Ramos (cell line): ENCODE data around the gene PPP1R27.

ENCODE experiments used
- in situ Hi-C: fragments of 300-500 bp; cut with MboI; formaldehyde crosslinking; loops from one replicate; pipeline ENCODE4 v1.14.3; 2022; ENCODE audit warnings: low sequenced_read_pairs; ENCODE audit not compliant: unreplicated experiment

PPP1R27 gene

DNA sequence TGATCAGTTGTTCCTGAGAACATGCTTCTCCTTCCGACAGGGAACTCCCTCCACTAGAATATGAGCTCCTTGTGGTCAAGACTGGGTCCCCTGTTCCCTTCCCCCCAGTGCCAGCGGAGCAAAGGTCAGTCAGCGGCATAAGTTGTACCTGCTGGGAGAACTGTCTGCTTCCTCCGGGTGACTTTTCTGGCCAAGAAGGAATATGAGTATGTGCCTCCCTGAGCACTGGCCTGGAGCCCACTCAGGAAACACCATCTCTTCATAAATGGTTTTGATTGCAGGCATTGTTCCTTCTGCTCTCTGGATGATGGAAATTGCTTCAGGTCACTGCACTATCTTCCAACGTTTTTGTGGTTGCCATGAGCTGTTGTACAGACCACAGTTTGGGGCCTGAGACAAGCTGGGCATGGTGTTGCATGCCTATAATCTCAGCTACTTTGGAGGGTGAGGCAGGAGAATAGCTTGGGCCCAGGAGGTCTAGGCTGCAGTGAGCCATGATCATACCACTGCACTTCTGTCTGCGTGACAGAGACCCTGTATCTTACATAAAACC, 28.3 kb upstream of the PPP1R27 start:
- in situ Hi-C loops = no loop called here

DNA sequence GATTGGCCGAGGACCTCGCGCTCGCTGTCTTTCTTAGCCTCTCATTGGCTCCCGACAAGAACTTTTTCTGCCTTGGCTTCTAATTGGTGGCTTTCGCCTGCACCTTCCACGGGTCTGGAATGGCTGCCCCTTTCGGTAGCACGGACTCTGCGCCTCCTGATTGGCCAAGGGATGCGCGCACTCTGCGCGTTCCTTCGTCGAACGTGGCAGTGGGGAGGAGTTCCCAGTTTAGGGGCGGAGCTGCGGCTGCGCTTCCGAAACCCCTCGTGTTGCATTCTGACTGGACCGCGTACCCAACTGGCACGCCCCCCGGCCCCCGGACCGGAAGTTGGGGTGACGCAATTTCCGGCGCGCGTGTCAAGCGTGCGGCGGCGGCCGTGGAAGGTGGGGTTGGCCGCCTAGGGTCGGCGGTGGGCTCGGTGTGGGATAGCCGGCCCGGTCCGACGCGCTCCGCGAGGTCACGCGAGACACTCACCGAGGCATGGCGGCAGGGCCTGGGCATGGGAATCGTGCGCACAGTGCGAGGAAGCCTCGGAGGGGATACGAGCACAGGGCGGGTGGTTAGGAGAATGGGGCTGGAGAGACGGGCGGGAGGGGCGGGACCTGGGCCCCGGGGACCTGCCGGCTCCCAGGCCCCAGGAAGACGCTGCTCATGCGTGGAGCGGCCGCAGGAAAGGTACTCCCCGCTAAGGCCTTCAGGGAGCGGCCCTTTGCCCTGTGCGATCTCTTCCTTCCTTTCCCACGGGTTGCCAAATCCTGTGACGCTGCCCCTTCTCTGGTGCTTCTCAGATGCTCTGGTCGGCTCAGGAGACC, 26.1 kb upstream of the PPP1R27 start:
- in situ Hi-C loops = no loop called here

DNA sequence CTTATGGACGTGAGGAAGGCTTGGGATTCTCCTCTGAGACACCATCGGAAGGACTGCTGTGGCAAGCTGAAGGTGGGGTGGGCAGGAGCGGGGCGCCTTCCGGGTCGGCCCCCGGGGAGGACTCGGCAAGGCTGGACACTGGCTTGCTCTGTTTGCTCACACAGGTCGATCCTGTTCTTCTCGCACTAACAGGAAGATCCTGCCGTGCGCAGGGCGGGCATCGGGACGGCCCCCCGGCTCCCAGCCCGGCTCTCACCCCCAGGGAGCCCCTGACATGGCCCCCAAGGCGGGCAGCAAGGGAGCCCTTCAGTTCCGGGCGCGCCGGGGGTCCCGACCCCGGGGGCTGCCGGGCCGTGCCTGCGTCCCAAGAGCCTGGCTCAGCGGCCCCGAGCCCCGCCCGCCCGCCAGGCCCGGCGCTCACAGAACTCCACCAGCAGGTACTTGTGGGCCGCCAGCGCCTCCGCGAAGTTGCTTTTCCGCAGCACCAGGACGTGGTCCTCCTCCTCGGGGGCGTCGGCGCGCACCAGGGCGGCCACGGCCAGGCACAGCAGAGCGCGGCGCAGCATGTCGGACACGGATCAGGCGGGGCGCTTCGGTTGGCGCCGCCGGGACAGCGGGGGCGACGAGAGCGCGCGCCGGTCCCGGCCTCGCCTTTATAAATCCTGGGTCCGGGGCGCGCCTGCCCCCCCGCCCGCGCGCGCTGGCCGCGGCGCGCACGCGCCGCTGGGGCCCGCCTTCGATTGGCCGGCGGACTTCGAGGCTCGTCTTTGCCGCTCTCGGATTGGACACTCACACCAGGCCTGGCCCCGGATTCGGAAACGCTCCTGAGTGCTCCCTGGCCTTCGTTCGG, 25.3 kb upstream of the PPP1R27 start, which contains the start of gene P4HB:
TSS of gene P4HB (minus strand) at position 630 of the 850 bp plus-strand sequence. CDS start at position 566, 64 bp downstream.
- in situ Hi-C loops = no loop called here

DNA sequence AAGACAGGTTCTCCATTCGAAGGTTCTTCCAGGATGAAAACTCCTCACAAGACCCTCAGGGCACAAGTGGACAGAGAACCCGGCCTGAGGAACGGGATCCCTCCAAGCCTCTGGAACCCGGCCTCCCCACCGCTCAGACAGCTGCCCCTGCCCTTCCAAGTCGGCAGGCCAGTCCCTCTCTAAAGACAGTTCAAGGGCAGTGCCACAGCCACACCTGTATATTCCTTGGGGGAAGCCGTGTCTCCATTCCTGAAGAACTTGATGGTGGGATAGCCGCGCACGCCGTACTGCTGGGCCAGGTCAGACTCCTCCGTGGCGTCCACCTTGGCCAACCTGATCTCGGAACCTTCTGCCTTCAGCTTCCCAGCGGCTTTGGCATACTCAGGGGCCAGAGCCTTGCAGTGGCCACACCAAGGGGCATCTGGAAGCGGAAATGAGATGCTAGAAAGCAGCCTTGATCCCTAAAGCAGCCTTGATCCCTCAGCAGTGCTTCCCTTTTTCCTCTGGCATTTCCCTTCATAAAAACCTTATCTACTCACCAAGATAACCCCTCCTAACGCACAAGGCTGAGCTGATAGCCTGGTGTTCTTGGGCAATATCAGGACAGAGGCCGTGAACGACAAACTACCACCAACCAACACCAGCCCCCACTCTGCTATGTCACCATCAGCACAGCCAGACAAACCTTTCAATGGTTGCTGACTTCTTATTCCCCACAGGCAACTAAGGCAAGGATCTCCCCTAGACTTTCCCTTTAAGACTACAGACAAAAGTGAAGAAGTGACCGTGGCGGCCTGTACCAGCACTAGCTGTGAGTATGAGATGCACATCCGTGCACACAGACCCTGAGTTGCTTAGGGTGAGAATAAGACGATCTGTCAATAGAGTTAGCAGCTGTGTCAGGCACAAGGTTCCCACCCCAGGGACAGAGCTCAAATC, 24.4 kb upstream of the PPP1R27 start:
- in situ Hi-C loops = no loop called here

DNA sequence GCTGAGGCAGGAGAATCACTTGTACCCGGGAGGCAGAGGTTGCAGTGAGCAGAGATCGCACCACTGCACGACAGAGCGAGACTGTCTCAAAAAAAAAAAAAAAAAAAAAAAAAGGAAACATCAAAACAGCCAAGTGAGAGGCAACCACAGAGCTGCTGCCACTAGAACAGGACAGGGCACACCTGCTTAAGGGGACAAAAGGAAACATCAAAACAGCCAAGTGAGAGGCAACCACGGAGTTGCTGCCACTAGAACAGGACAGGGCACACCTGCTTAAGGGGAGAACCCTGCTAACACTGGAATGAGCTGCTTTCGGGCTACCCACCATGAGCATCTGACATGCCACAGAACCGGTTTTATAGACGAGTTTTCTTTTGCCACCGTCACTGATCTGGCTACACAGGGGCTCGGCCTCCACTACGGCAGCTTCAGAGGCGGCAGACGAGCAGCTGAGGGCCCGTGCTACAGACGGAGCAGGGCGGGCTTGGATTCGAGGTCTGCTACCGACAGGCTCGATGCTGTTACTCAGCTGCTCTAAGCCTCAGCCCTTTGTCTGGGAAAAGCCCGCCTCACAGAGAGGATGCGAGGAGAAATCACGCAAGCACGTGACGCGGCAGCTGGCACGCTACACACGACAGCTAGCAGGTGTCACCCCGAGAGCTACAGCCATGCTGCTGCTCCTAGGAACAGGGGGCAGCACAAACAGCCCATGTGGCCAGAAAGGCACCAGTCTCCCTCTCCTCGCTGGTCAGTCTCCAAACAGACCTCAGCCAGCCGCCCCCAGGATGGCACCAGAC, 23.5 kb upstream of the PPP1R27 start:
- in situ Hi-C loops = no loop called here

DNA sequence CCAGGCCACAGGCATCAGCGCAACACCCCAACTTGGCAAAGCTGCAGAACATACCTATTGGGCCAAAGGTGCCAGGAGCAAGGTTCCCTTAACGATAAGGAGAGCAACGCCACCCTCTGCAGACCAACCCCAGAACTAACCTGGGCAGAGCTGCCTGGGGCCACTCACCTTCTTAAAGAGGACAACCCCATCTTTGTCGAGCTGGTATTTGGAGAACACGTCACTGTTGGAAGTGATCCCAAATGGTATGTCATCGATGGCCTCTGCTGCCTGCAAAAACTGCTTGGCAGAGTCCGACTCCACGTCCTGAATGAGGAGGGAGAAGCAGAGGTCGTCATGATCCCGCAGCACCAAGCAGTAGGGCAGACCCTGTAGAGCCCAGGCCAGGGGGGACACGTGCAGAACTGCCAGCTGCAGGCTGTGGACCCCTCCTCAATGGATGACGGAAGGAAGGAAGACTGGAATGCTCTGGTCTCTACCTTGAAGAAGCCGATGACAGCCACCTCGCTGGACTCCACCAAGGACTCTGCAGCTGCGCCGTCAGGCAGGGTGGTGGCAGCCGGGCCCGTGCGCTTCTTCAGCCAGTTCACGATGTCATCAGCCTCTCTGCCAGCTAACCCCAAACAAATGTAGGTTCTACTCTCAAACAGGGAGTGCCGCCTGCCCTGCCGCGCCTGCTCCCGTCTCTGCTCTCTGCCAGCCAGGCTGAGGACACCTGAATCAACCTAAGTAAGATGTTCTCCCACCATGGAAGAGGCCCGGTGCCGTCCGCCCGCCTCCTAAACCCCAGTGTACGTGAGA, 20.3 kb upstream of the PPP1R27 start:
- in situ Hi-C loops = no loop called here

DNA sequence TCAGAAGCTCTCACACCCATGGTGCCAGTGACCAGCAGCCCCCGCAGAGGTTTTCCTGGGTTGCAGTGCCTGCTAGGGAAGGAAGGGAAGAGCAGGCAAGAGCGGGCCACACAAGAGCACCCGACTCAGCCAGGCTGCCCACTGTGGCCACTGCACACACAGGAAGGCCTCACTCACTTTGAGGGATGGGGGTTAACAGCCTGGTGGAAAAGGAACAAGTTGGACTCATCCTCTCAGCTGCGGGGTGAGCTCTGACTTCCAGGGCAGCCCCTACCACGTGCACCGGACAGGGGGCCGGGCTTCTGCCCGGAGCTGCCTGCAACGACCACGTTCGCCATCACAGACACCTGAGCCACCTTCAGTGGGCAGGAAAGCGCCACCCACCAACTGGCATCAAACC, 17.4 kb upstream of the PPP1R27 start:
- in situ Hi-C loops = no loop called here

DNA sequence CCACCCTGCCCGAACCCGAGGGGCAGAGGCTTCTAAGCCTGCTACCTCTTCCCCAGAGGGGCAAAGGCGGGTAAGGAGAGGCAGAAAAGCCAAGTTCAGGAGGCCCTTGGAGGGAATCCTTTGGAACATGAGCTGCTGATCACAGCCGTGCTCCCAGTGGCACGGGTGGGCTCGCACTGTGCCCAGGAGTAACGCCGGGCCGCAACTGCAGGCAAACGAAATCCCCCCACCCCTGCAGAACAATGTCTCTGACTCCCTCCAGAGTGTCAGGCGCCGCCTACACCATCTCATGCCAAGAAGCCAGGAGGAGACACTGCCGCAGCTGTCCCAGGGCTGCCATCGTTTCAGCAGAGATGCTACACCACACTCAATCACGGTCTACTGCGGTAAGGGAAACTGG, 16.6 kb upstream of the PPP1R27 start:
- in situ Hi-C loops = no loop called here

DNA sequence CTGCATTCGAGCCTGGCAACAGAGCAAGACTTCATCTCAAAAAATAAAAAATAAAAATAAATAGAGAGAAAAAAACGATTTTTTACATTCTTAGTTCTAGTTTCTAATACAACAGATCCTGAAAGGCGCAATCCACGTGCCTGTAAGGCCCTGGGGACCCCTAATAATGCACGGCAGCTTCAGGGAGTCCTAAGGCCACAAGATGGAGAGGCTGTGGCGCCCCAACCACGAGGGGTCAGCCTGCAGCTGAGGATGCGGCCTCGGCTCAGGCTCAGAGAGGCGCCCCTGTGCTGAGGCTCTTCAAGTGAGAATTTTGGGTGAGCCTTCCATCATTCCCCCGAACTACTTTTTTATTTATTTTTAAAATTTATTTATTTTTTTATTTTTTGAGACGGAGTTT, 14.6 kb upstream of the PPP1R27 start:
- in situ Hi-C loops = no loop called here

DNA sequence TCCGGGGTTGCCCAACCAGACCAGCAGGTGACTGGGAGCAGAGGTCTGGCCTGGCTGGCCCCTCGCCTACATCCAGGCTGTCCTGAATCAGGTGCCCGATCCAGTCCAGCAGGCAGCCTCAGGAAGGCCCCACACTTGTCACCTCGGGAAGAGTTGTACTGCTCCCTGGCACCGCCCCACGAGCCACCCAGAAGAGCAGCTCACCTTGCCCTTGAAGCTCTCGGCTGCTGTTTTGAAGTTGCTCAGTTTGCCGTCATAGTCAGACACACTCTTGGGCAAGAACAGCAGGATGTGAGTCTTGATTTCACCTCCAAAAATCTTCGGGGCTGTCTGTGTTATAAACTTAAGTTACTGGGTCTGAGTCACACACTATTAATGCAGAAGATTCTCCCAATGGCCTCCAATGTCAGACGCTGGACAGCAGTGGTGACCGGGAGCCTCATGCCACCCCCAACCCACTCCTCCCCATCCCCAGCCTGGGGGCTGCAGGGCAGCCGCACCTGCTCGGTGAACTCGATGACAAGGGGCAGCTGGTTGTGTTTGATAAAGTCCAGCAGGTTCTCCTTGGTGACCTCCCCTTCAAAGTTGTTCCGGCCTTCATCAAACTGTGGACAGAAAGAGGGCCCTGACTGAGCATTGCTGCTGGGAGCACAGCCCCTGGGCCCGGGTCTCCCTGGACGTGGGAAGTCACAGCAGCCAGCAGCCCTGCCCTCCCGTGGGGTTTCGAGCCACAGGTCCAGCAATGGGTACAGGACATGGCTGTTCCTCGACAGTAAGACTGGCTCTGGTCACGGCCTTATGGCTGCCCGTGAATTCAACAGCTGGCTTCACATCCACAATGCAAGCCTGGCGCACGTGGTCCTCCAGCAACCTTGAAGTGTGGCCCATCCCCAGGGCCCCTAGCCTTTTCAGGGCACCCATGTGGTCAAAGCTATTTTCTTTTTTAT, 12.2 kb upstream of the PPP1R27 start:
- in situ Hi-C loops = no loop called here

DNA sequence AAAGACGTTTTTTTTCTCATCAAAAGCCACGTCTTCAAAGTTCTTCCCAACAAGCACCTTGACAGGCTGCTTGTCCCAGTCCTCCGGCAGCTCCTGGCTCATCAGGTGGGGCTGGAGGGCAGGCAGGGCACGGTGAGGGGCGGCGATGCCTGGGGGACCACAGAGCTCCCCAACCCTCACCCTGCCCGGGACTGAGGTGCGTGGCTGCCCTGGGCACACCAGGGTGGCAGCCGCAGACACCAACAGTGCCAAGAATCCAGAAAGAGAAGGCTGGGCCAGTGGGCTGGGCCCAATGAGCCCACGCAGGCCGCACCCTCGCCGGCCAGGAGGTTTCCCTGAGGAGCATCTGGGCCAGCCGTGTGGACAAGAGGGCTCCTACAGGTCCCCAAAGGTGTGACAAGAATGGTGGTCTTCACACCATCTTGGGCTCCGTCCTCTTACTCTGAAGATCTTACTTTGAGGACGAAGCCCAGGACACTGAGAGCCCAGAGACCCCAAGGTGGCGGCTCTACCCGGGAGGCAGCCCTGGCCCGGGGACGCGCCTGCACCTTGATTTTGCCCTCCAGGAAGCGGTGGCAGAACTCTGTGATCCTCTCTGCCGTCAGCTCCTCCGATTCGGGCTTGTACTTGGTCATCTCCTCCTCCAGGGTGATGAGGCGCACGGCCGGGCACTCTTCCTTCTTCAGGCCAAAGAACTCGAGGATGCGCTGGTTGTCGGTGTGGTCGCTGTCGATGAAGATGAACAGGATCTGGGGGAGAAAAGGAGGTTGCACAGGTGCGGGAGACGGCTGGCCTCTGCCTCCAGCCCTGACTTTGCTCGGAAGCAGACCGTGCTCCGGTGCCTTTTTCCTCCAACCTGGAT, 11.3 kb upstream of the PPP1R27 start:
- in situ Hi-C loops = no loop called here

DNA sequence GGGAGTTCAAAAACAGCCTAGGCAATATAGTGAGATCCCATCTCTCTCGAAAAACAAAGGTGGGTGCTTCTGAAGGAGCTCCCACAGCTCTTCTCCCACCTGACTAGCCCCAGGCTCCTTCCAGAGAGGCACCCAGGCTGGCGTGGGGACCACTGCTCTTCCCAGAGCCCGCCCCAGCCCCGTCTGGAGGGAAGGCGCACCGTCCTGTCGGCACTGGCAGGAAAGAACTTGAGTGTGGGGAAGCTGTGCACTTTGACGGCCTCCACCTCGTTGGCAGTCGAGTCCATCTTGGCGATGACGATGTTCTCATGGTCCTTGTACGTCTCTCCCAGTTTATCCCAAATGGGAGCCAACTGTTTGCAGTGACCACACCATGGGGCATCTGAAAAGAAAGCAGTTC, 10.5 kb upstream of the PPP1R27 start:
- in situ Hi-C loops = no loop called here

DNA sequence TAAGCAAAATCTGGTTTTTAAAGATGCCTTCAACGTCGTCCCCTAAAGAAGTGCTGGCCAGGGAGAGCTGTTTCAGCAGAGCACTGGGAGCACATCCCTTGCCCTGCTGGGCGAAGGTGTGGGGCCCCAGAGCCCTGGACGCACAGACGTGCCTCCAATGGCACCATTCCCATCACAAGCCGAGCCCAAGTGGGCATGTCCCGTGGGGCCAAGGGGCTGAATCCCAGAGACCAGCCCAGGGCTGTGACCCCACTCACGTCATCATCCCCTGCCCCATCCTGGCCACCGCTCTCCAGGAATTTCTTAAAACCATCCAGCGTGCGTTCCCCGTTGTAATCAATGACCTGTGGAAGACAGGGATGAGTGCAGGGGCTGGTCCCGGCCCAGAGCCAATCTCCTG, 10.0 kb upstream of the PPP1R27 start:
- in situ Hi-C loops = no loop called here

DNA sequence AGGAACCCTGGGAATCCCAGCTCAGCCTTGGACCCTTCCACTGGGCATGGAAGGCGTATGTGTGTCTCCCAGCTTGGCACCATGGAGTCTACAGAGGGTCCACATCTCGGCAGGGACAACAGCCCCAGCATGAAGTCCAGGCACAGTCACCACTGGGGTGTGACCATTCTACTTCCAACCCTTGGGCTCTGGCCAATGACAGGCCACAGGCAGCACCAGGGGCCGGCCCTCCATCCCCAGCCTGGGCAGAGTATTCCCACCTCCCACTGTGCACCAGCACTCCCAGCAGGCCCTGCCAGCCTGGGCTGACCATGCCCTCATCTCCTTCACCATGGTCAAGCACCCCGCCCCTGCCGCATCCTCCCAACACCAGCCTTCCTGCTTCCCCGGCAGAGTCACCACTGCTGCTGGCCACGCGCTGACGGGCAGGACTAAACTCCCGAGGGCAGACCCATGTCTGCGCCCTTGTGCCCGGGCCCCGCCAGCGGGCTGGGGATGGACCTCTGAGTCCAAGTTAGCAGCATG, 9.5 kb upstream of the PPP1R27 start:
- in situ Hi-C loops = no loop called here

DNA sequence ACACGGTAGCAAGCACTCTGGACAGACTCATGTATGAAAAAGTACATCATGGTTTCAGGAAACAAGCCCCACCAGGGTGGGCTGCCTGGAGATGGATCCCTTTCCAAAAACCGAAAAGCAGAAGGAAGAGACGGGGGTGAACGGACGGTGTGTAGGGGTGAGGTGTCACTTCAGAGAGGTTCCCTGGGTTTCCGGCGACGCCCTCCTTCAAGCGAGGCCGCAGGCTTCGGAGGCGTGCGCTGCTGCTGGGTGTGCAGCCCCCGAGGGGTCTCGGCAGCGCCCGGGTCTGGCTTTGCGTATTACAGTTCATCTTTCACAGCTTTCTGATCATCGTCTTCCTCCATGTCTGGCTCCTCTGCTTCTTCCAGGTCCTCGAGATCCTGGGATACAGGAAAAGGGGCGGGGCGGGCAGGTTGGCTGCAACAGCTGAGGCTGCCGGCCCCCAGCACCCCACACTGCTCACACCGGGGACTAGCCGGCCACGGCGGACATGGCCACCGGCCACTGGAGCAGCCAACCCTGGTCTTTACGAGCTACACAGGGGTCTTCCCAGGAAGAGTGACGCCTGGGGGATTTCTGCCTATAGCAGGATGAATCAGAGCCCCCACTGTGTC, 9.0 kb upstream of the PPP1R27 start:
- in situ Hi-C loops = no loop called here
